HEK293 (cell line): Measurements from ENCODE around the gene LRRTM2.

Experiments
- CTCF ChIP-seq: fragments of 450-650 bp; formaldehyde crosslinking; IDR thresholded peaks from 2 replicates; pipeline ENCODE4 v1.5.1; 2016; ENCODE audit warnings: missing biosample characterization, missing genetic modification characterization
- PATZ1 ChIP-seq: fragments of 450-650 bp; formaldehyde crosslinking; IDR thresholded peaks from 2 replicates; pipeline ENCODE4 v1.5.1; 2016; ENCODE audit warnings: missing biosample characterization, missing genetic modification characterization
- YY1 ChIP-seq: fragments of 450-650 bp; formaldehyde crosslinking; IDR thresholded peaks from 2 replicates; pipeline ENCODE4 v1.5.1; 2018; ENCODE audit warnings: missing biosample characterization, missing genetic modification characterization

- TF ChIP-seq CTCF: no peak
- no peak for TF ChIP-seq YY1 (tag by site-specific recombination)
- no peak for TF ChIP-seq PATZ1 (tag by site-specific recombination)
These were observed 894 bp downstream of the LRRTM2 start for GRCh38 chr5:138874241-138874640.
